ENCODE data around the gene ZP1. TPM values are rescaled to one million over a fixed set of nuclear protein-coding genes. Genes with fewer than 3 reads are reported as not detected.

The ZP1 gene
- total RNA-seq, 4 donors from 2014 or later, result 0.94 to 5.5 TPM; not detected in 2

- 81% methylated on average over 8 of the region's 8 CpGs for WGBS
- Histone ChIP-seq H3K4me1 (peaks cover 41% of the 10 kb centered on the region), H3K4me3 (no peak overlapping the region), H3K27me3 (no peaks in the 10 kb centered on the region), H3K36me3 (peaks cover 31% of the 10 kb centered on the region), H3K27ac (no peak overlapping the region), H3K9me3 (no peaks in the 10 kb centered on the region)
- DNase-seq (ENCODE audit: low spot score in 2 of 2), result no peak
- no peak for TF ChIP-seq POLR2A (IDR thresholded peaks at IDR 0.05)
- TF ChIP-seq EP300 (IDR thresholded peaks at IDR 0.05), result no peak
- TF ChIP-seq CTCF (IDR thresholded peaks at IDR 0.05), result no peak
- no peak for TF ChIP-seq POLR2AphosphoS5 (IDR thresholded peaks at IDR 0.05)
Measured at GRCh38 chr11:60845338-60845737, 22.0 kb upstream of the ZP1 start.

GRCh38 chr11:60847281-60847680 lies 20.1 kb upstream of the ZP1 start:
- Histone ChIP-seq H3K36me3 (peaks cover 45% of the 10 kb centered on the region), H3K4me3 (no peak overlapping the region), H3K27ac (no peak overlapping the region), H3K27me3 (no peaks in the 10 kb centered on the region), H3K4me1 (peaks cover 31% of the 10 kb centered on the region), H3K9me3 (no peaks in the 10 kb centered on the region)
- TF ChIP-seq POLR2A (IDR thresholded peaks at IDR 0.05), result no peak
- no peak for TF ChIP-seq POLR2AphosphoS5 (IDR thresholded peaks at IDR 0.05)
- TF ChIP-seq EP300 (IDR thresholded peaks at IDR 0.05), result no peak
- TF ChIP-seq CTCF (IDR thresholded peaks at IDR 0.05), result no peak
- DNase-seq (ENCODE audit: low spot score in 2 of 2), result no peak
- 78% methylated on average over 11 of the region's 13 CpGs for WGBS

- 91% methylated on average over 12 of the region's 12 CpGs for WGBS
- no peak overlapping the region for H3K4me3 ChIP-seq
- no peaks in the 10 kb centered on the region for H3K27me3 ChIP-seq
- no peak for TF ChIP-seq POLR2A (IDR thresholded peaks at IDR 0.05)
- H3K36me3 ChIP-seq, result peaks cover 51% of the 10 kb centered on the region
- peaks cover 26% of the 10 kb centered on the region for H3K4me1 ChIP-seq
- H3K9me3 ChIP-seq, result no peaks in the 10 kb centered on the region
- no peak overlapping the region for H3K27ac ChIP-seq
- no peak for DNase-seq (ENCODE audit: low spot score in 2 of 2)
Measured at GRCh38 chr11:60847896-60848295, 19.4 kb upstream of the ZP1 start.

GRCh38 chr11:60848714-60849151 lies 18.6 kb upstream of the ZP1 start:
- peaks cover 55% of the 10 kb centered on the region for H3K36me3 ChIP-seq
- H3K9me3 ChIP-seq, result no peaks in the 10 kb centered on the region
- no peak overlapping the region for H3K27ac ChIP-seq
- DNase-seq (ENCODE audit: low spot score in 2 of 2), result no peak
- TF ChIP-seq POLR2AphosphoS5 (IDR thresholded peaks at IDR 0.05), result no peak
- H3K27me3 ChIP-seq, result no peaks in the 10 kb centered on the region
- 87% methylated on average over 10 of the region's 10 CpGs for WGBS
- peaks cover 18% of the 10 kb centered on the region for H3K4me1 ChIP-seq
- no peak overlapping the region for H3K4me3 ChIP-seq

GRCh38 chr11:60849641-60850520 lies 17.5 kb upstream of the ZP1 start:
- Histone ChIP-seq H3K27me3 (no peaks in the 10 kb centered on the region), H3K27ac (no peak overlapping the region), H3K4me1 (peaks cover 6% of the 10 kb centered on the region), H3K4me3 (no peak overlapping the region), H3K36me3 (peaks cover 55% of the 10 kb centered on the region), H3K9me3 (no peaks in the 10 kb centered on the region)
- WGBS, result 94% methylated on average over 24 of the region's 29 CpGs
- TF ChIP-seq POLR2AphosphoS5 (IDR thresholded peaks at IDR 0.05), result no peak
- no peak for TF ChIP-seq EP300 (IDR thresholded peaks at IDR 0.05)
- TF ChIP-seq POLR2A (IDR thresholded peaks at IDR 0.05), result no peak
- no peak for DNase-seq (ENCODE audit: low spot score in 2 of 2)

GRCh38 chr11:60851327-60852104 lies 15.8 kb upstream of the ZP1 start:
- no peak for DNase-seq (ENCODE audit: low spot score in 2 of 2)
- Histone ChIP-seq H3K9me3 (no peaks in the 10 kb centered on the region), H3K27me3 (no peaks in the 10 kb centered on the region), H3K4me1 (no peaks in the 10 kb centered on the region), H3K4me3 (no peak overlapping the region), H3K36me3 (peaks cover 55% of the 10 kb centered on the region), H3K27ac (no peak overlapping the region)
- no peak for TF ChIP-seq EP300 (IDR thresholded peaks at IDR 0.05)
- no peak for TF ChIP-seq CTCF (IDR thresholded peaks at IDR 0.05)
- TF ChIP-seq POLR2A (IDR thresholded peaks at IDR 0.05), result no peak
- no peak for TF ChIP-seq POLR2AphosphoS5 (IDR thresholded peaks at IDR 0.05)
- 86% methylated on average over 17 of the region's 17 CpGs for WGBS
